ENCODE measurements around the gene HNRNPA2B1. TPM values are rescaled to one million over a fixed set of nuclear protein-coding genes. Genes with fewer than 3 reads are reported as not detected.
A peak's percentile ranks its signal among the peaks of the same experiment; 100 is the strongest.

The HNRNPA2B1 gene
- total RNA-seq, 1 donor from 2014 or later: 287 TPM

GRCh38 chr7:26159243-26159642 lies 41.3 kb downstream of the HNRNPA2B1 start:
- peak; percentile 57 for DNase-seq (ENCODE audit: low read depth)
- TF ChIP-seq, protein P1, sequence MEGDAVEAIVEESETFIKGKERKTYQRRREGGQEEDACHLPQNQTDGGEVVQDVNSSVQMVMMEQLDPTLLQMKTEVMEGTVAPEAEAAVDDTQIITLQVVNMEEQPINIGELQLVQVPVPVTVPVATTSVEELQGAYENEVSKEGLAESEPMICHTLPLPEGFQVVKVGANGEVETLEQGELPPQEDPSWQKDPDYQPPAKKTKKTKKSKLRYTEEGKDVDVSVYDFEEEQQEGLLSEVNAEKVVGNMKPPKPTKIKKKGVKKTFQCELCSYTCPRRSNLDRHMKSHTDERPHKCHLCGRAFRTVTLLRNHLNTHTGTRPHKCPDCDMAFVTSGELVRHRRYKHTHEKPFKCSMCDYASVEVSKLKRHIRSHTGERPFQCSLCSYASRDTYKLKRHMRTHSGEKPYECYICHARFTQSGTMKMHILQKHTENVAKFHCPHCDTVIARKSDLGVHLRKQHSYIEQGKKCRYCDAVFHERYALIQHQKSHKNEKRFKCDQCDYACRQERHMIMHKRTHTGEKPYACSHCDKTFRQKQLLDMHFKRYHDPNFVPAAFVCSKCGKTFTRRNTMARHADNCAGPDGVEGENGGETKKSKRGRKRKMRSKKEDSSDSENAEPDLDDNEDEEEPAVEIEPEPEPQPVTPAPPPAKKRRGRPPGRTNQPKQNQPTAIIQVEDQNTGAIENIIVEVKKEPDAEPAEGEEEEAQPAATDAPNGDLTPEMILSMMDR (conservative IDR thresholded peaks at IDR 0.05; ENCODE audit: low read depth, low read length): no peak
- no peak overlapping the region for H3K4me3 ChIP-seq (ENCODE audit: low read depth, low read length)

GRCh38 chr7:26157520-26158105 lies 42.9 kb downstream of the HNRNPA2B1 start:
- H3K4me3 ChIP-seq (ENCODE audit: low read depth, low read length): no peak overlapping the region
- no peak for DNase-seq (ENCODE audit: low read depth)
- TF ChIP-seq, protein P1 (conservative IDR thresholded peaks at IDR 0.05; ENCODE audit: low read depth, low read length): no peak

- peak; percentile 92 for DNase-seq (ENCODE audit: low read depth)
- TF ChIP-seq, protein P1 (conservative IDR thresholded peaks at IDR 0.05; ENCODE audit: low read depth, low read length): no peak
- H3K4me3 ChIP-seq (ENCODE audit: low read depth, low read length): peak overlapping the region; percentile 33
Observed at GRCh38 chr7:26156451-26157420, 43.8 kb downstream of the HNRNPA2B1 start.

DNA sequence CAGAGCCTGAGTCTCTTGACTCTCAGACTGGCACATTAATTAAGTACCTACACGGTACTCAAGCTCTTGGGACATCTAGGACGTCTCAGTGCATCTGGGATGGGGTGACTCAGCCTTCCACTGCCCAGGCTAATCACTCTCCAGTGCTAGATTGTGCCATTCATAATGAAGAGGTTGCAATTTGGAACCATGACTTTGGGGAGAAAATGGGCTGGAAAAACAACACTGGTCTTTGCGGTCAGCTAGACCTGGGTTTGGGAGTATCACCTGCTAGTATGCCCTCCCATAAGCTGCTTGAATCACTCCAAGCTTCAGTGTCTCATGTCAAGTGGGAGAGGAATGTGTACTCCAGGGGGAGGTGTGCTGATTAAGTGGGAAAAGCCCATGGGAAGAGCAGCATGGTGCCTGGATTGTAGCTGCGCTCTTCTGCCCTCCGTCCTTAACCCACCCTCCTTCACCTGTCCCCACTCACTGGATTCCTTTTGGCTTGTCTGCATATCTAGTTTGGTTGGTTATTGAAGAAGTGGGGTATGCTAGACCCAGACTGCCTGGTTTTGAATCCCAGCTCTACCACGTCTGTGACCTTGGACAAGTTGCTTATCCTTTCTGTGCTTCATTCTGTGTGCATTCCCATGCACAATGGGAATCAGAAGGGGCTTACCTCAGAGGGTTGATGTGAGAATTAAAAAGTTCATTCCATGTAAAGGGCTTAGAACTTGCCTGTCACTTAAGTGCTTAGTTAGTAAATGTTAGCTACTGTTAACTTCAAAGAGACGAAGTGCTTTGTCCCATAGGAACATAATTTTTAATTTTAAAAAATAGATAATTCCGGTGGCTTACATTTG lies 44.8 kb downstream of the HNRNPA2B1 start:
- peak; percentile 73 for DNase-seq (ENCODE audit: low read depth)
- TF ChIP-seq, protein P1 (conservative IDR thresholded peaks at IDR 0.05; ENCODE audit: low read depth, low read length): peak; percentile 25
- peak overlapping the region; percentile 33 for H3K4me3 ChIP-seq (ENCODE audit: low read depth, low read length)

GRCh38 chr7:26153823-26154783 lies 46.4 kb downstream of the HNRNPA2B1 start:
- TF ChIP-seq, protein P1 (conservative IDR thresholded peaks at IDR 0.05; ENCODE audit: low read depth, low read length): no peak
- H3K4me3 ChIP-seq (ENCODE audit: low read depth, low read length): peak overlapping the region; percentile 63
- no peak for DNase-seq (ENCODE audit: low read depth)

Measured in epithelial cell of proximal tubule (primary cell).